CD4-positive, alpha-beta T cell treated with Interleukin-4 for 1 hour (primary cell): ENCODE results near the gene CPZ.
"Not testable (repeated sequence)": the region's sequence is repeated elsewhere in the genome, so short reads cannot be mapped to it uniquely, and the experiment has no call there.

Experiments
- DNase-seq, 2 donors: peaks; one replicate each; pipeline ENCODE4 v3.0.0-alpha.2; 2020 to 2022

CPZ gene

DNA sequence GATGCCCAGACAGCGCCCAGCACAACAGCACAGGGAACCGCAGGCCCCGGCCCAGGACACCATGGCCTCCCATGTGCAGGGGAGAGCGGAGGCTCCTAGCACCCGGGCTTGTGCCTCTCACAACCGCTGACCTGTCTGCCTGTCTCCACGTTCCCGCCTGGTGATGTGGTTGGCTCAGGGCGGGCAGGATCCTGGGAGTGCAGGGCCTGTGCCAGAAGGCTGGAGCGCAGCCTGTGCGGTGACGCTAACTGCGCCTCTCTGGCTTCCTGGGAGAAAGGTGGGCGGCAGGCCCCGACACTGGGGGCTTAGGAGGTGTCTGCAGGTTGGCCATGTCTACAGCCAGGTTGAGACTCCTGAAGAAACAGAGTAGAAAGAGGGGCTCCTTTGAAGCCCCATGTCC, 48.7 kb downstream of the CPZ start:
- no peak for DNase-seq

DNA sequence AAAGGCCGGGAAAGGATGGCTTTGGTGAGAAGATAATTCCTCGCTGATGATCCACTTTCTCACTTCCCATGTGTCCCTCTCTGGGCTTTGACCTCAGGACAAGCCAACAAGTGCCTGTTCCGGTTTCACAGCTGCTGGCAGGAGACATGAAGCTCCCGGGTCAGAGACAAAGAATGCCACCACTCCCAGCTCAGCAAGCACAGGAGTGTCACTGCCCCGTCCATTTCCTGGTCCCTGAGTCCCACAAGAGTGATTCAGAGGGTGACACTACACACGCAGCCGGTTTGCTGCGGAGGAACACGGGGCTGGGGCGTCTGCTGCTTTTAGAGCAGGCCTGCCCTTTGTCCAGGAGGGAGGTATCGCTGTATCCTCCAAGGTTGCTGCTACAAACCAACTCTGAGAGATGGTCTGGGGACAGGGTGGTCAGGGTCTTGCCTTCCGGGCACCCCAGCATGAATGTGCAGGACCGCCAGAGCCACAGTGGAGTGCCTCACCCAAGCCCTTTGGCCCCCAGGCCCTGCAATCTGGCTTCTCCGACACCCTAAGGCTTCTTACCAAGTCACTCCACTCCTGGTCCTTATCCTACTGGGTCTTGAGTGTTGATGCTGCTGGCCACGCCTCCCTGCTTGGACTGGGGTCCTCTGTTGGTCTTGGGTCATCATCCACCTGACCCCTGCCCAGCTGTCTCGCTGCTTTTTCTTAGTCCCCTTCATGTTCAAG, 49.5 kb downstream of the CPZ start:
- no peak for DNase-seq

DNA sequence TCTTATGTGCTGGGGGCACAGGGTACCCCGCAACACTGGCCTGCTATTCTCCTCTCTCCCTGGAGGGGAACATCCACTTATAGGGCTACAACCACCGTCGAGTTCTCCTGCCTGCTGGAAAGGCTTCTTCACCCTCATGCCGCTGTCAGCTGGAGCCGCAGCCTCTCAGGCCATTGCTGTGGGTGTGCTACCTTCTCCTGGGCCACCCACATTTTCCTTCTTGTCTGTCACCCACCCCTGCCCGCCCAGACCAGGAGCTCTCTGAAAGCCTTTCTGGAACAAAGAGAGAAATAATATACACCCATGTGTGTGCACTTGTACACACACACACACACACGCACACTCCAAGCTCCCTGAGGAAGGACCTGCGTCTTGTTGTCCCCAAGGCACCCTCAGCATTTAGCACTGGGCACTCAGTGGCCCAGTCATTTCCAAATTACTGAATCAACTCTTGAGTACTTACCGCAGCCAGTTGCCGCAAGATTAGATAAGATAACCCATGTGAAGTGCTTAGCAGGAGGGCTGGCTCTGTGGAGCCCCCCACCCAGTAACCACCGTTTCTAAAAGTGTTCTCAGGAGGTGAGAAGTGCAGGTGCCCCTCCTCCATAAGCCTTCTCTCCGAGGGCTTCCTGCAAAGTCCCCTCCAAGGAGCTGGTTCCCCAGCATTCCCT, 50.2 kb downstream of the CPZ start:
- DNase-seq = no peak

DNA sequence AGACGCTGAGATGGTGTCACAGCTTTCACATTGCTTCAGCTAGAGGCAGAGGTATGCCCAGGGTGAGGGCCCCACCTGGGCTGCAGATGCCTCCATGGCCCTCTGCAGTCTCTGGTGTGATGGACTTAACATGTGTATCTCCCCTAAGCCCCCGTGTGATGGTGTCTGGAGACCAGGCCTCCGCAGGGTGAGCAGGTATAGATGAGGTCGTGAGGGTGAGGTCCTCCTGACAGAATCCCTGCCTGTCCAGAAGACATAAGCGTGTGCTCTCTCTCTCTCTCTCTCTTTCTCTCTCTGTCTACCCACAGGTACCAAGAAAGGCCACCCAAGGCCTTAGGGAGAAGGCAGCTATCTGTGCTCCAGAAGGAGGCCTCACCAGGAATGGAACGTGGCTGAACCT, 50.9 kb downstream of the CPZ start:
- DNase-seq = peak in 1 of 2 donors; percentile 3

DNA sequence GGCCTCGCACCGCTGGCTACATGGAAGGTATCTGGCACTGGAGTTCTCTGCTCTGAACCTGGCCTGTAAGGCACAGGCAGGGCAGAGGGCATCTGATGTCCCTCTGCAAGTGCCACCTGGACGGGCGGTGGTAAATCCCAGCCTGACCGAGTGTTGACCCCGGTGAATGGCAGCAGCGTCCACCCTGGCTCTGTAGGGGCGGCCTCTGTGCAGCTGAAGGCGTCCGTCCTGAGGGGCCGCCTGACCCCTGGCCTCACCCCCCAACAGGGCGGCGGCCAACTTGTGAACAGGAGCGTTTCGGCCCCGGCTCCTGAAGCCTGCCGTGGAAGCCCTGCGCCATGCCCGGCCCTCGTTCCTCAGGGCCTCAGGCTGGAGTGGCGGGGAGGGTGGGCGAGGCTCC, 51.4 kb downstream of the CPZ start:
- DNase-seq = no peak

DNA sequence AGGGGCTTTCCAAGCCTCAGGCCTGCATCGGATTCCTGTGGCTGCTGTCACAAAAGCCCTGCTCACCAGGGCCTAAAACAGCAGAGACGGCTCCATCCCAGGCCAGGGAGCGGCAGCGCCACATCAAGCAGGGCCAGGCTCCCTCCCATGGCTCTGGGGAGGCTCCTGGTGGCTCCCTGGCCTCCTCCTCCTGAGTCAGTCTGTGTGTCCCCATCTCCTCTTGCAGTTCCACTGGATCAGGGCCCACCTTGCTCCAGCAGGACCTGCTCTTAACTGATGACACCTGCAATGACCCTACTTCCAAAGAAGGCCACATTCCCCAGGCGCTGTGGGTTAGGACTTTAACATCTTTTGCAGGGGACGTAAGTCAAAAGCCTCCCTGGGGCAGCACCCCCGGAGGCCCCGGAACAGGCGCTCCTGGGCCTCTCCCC, 51.9 kb downstream of the CPZ start:
- no peak for DNase-seq

DNA sequence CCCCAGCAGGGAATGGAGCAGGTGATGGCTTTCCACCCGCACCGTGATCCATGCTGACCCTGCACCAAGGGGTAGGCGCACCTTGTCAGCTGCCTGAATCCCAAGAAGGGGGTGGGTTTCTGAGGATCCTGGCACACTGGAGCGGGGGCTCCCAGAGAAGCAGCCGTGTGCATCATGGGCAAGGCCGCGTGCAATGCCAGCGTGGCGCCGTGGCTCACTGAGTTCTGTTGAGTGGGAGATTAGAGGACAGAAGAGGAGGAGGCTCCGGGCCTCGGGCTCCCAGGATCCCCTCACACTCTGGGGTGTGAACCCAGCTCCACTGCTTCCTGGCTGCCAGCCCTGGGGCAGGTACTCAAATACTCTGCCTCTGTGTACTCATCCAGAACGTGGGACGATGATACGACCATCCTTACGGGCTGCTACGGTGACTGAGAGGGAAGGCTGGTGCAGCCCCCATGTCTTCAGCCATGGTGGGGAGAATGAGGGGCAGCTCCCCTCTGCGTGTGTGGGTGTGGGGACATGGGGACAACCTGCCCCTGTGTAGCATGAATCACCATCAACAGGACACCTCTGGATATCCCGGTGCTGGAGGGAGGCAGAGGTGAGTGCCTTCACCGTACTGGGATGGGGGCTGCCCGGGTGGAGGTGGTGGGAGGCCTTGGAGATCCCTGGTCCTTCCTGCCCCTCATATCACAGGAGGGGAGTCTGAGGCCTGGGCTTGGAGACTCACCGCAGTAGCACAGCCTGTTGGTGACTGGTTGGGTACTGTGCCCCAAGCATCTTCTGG, 52.6 kb downstream of the CPZ start:
- no peak for DNase-seq

DNA sequence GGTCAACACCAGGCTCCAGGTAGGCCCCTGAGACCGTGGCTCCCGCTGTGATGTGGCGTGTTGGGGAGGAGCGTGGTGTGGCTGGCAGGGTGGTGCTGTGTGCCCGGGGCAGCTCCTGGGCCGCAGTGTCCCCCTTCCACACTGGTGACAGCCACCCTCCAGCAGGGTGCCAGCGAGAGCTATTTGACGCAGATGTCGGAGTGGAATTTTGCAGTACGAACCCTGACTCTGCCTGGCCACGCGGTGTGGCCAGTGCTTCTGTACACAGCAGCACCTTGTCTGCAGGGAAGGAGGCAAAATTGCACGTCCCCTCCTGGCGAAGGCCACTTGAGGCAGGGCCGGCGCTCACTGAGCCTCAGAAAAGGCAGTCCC, 53.2 kb downstream of the CPZ start:
- no peak for DNase-seq

DNA sequence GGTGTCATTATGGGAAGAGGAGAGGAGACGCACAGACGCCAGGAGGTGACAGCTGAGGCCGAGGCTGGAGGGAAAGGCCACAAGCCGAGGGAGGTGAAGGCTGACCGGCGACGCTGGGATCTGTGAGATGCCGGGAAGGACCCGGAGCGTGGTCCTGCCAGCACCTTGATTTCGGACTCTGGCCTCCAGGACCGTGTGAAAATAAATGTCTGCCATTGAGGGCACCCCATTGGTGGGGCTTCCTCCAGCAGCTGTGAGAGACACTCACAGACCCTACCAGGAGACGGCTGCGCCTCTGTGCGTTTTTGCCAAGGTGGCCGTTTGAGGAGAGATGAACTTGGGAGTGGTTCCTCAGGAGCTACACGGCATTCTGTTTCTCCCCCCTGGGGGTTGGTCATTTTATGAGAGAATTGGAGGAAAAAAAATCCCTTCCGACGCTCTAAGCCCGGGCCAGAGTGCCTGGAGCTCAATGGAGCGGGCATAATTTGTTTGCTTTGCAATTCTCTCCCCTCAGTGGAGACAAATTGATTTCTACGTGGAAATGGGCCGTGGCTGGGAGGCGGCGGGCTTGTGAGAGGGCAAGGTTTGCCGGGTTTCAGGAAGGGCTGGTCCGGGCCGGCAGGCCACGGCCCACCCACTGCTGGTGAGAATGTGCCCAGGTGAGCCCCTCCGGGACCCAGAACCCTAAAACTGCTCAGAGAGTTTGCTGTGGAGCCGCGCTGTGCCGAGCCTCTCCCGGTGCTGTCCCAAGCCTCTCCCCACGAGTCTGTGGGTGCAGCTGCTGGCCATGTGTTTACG, 53.9 kb downstream of the CPZ start:
- DNase-seq = no peak

DNA sequence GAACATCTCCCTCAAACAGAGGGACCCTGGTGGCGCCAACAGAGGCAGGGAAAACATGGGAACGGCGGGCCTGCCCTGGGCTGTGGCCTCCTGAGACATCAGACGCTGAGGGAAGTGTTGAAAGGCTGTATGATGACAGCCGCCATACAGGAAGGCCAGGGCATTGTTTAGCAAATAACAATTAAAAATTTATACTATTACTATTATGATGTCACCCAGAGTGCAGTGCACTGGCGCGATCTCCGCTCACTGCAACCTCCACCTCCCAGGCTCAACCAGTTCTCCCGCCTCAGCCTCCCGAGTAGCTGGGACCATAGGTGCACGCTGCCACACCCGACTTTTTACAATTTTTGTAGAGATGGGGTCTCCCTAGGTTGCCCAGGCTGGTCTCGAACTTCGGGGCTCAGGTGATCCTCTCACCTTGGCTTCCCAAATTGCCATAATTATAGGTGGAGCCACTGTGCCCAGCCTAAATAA, 54.6 kb downstream of the CPZ start:
- no peak for DNase-seq

DNA sequence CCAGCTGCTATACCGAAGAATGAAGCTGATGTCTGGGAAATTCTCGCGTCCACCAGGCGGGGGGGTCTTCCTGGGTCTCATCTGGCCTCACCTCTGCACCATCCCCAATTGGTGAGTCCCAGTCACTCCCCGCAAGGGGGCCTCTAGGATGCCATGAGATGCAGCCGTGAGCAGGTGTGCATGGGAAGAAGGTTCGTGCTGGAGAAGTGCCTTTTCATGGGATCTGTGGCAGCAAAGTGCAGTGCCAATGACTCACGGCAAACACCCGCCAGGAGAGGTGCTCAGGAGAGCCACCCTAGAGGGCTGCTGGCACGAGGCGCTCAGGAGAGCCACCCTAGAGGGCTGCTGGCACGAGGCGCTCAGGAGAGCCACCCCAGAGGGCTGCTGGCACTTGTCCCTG, 55.1 kb downstream of the CPZ start:
- no peak for DNase-seq

DNA sequence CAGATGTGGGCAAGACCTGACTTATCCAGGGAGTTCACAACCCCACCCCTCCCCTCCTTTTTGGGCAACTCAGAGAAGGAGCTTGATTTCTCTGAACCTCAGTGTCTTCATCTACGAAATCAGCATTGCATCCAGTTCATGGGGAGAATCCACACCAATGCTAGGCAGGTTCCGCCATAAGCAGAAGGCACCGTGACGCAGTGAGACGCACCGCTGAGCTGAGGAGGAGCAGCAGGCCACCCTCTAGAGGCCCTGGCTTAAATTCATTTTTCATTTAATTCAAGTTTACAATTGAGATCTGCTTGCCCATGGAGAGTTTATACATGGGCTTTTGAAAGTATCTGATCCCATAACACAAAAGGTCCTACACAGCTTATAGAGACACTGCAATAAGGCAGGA, 55.7 kb downstream of the CPZ start:
- no peak for DNase-seq

DNA sequence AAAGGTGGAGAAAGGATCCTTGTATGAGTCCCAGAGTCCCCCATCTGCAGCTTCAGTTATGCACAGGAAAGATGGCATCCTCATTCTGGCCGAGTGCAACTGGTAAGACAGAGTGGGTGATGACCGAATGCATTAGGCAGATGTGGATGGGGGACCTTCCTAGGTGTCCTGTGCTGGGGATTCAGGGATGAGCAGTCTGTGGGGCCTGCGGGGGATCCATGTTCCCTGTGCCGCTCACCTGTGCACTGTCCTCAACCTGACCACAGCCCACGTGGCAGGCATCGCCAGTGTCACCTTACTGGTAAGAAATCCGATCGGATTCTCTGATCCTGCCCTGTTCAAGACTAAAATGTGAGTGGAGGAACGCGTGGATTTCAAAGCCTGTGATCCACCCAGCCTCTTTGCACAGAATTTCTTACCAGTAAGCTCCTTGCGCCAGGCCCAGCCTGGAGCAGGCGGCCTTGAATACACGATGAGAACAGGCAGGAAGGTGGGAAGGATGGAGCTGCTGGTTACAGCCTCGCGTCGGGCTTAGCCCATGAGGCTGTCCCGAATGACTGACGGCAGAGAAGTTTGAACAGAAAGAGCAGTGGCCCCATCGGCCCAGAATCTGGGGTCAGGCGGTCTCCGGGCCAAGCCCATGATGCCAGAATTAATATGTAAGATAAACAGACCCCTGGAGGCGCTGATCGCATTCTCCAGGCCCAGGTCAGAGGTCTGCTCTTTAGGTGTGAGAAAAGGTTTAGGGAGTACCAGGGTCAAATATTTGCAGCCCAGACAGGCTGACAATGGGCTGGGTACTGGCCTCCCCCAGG, 56.5 kb downstream of the CPZ start:
- no peak for DNase-seq

DNA sequence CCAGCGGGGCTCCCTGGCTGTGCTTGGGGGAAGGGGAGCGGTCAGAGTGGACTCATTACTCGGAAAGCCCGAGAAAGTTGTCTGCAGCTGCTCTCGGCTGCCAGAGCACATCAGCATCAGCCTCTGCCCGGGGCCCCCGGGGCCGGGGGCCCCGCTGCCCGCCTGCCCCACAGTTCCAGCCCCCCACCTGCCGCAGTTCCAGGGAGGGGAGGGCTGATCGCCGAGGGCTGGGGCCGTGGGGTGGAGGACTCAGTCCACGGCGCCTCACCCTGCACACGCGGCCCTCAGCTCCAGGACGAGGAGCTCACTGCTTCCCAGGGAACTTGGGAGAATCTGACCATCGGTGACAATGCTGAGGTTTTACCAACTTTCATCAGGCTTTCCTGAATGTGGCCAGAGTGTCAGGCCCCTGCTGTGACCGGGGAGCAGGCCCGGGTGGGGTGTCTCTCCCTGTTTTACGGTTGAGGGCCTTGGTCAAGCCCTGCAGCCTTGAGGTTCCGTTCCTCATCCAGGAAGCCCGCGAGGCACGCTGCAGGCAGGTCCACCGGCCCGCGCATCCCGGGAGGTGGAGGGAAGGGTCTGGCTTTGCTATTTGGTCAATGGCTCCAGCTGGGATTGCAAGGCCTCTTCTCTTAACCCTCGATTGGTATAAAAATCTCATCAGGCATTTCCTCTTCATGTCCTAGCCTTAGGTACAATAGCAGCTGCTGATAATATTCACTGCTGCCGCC, 57.2 kb downstream of the CPZ start:
- no peak for DNase-seq

DNA sequence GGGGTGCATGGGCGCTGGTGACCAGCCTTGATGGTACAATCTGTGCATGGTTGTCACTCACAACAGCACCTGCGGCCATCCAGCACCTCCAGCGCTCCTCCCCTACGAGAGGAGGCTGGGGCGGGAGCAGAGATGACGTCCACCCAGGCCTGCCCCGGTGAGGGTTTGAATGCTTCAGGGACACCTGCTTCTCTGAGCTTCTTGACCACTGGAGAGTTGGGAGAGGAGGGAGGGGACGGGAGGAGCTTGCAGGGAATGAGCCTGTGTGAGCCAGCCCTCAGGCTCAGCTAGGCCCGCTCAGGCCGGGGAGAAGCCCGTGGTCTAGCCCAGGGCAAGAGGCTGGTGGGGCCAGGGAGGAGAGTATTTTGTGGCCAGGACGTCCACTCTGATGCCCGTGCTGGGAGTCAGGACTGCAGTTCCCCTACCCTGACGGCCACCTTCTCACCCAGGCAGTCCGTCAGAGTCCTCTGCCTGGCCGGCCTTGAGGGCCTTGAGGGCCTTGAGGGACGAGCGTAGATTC, 59.2 kb downstream of the CPZ start:
- peak in 1 of 2 donors; percentile 1 for DNase-seq

DNA sequence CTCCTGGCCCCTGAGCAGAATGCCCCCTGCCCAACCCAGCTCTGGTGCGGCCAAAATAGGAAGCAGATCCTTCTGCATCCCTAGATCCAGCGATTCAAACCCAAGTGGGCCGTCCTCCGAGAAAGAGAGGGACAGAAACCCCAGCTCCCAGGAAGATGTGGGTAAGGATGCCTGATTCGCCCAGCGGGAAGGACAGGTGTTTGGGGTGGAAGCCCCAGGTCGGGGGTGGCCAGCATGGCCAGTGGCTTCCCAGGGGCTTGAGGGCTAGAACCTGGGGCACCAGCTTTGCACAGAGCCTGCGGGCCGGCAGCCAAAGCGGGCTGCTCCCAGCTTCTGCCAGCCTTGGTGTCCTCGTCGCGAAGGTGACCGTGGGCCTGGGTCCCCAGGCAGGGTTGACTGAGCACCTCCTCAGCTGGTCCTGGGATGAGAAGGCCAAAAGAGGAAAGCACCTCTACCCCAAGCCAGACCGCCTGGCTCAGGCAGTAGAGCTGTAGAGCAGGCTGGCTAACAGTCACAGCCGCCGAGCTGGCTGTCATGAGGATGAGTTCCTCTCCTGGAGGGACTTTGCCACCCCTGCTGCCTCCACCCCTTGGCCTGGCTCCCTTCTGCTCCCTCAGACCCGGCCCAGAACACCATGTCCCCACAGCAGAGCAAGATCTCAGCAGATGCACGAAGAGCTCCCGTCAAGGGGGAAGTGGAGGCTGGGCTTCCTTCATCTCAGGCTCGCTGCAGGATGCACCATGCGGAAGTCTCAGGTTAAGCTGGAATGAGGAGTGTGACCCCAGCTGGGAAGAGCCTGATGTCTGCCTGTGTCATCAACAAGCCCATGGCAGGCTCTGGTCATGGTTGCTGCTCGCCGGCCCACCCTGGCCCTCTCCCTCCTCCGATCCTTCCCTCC, 59.9 kb downstream of the CPZ start:
- DNase-seq = peak in 1 of 2 donors; percentile 7

DNA sequence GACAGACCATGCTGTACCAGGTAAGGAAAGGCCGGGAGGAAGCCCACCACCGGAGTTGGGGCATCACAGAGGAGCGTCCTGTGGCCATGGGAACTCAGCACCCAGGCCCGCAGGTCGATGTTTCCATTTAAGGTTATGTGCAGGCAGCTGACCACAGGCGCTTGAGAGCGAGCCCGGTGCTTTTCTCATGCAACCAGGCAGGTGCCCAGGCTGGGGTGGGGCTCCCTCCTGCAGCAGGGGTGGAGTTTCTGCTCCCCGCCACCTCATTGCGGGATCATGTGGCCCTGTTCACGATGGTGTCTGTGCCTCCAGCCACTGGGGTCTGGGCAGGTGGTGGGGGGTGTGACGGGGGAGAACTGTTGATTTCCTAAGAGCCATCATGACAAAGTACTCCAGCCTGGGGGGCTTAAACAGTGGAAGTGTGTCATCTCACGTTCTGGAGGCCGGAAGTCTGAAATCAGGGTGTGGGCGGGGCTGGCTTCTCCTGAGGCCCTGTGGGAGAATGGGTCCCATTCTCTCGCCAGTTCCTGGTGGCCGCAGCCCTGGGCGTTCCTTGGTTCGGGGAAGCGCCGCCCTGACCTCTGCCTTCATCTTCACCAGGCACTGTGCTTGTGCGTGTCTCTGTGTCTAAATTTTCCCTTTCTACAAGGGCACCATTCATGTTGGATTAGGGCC, 60.9 kb downstream of the CPZ start:
- no peak for DNase-seq

DNA sequence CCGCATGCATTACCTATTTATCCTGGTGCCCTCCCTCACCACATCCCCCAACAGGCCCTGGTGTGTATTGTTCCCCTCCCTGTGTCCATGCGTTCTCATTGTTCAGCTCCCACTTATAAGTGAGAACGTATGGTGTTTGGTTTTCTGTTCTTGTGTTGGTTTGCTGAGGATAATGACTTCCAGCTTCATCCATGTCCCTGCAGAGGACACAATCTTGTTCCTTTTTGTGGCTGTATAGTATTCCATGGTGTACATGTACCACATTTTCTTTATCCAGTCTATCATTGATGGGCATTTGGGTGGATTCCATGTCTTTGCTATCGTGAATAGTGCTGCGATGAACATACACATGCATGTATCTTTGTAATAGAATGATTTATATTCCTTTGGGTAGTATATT, 61.6 kb downstream of the CPZ start:
- DNase-seq = not testable (repeated sequence)

DNA sequence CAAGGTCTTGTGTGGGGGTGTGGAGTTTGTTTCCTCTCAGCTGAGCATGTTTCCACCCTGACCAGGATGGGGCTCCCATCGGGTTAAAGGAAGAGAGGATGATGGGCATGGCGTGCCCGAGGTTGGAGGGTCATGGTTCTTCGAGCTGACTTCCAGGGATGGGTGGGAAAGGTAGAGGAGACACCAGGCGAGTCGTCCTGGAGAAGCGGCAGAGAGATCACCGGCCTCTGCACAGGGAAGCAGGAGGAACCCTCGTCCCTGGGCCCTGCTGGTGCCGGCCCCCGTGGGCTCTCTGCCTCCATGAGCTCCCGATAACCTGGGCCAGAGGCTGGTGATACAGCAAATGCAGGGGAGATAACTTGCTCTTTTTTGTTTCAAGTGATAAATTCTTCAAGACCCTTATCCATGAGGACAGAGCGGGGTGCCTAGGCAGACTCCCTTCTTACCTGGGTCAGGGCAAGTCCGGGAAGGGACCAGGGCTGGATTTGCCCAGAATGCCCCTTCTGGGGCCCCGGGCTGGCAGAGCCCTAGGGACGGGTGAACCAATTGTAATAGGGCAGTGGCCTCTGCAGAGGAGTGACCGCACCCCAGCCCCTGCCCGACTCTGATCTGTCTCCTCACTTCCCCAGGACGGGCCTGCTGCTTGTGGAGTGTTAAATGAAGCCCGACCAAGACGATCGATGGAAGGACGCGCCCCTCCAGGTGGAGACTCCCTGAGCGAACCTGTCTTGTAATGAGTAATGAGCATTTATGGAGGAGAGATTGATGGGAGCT, 63.0 kb downstream of the CPZ start:
- no peak for DNase-seq
